ENCODE results near the gene PRM1. TPM values are rescaled to one million over a fixed set of nuclear protein-coding genes. Genes with fewer than 3 reads are reported as not detected.

The PRM1 gene
- total and polyA plus RNA-seq, 2 of the 8 experiments (the other 6 are each of a cell fraction or from before 2014, with no cell fraction given) = 0.54 to 0.82 TPM

DNA sequence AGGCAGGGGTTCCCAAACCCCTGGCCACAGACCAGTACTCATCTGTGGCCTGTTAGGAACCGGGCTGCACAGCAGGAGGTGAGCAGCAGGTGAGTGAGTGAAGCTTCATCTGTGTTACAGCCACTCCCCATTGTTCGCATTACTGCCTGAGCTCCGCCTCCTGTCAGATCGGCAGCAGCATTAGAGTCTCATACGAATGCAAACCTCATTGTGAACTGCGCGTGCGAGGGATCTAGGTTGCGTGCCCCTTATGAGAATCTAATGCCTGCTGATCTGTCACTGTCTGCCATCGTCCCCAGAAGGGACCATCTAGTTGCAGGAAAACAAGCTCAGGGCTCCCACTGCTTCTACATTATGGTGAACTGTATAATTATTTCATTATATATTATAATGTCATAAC is 39.0 kb upstream of the PRM1 start (continued):
- TF ChIP-seq, protein P1, sequence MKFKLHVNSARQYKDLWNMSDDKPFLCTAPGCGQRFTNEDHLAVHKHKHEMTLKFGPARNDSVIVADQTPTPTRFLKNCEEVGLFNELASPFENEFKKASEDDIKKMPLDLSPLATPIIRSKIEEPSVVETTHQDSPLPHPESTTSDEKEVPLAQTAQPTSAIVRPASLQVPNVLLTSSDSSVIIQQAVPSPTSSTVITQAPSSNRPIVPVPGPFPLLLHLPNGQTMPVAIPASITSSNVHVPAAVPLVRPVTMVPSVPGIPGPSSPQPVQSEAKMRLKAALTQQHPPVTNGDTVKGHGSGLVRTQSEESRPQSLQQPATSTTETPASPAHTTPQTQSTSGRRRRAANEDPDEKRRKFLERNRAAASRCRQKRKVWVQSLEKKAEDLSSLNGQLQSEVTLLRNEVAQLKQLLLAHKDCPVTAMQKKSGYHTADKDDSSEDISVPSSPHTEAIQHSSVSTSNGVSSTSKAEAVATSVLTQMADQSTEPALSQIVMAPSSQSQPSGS (IDR thresholded peaks at IDR 0.05; ENCODE audit: low read length) = no peak
- no peak for TF ChIP-seq SP2 (IDR thresholded peaks at IDR 0.05; ENCODE audit: low read length)
- TF ChIP-seq, protein P2, sequence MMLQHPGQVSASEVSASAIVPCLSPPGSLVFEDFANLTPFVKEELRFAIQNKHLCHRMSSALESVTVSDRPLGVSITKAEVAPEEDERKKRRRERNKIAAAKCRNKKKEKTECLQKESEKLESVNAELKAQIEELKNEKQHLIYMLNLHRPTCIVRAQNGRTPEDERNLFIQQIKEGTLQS (IDR thresholded peaks at IDR 0.05; ENCODE audit: insufficient read depth, low read depth, low read length) = no peak
- no peak for TF ChIP-seq CBX8 (IDR thresholded peaks at IDR 0.05; ENCODE audit: borderline replicate concordance, low read depth, low read length)

Data from H1 (cell line).